ENCODE measurements around the gene STARD9. TPM values are rescaled to one million over a fixed set of nuclear protein-coding genes. Genes with fewer than 3 reads are reported as not detected.

Gene STARD9
- total RNA-seq, 1 donor from 2014 or later, result 10.0 TPM

- H3K4me1 Mint-ChIP-seq, result peaks cover 15% of the 10 kb centered on the region
- H3K27me3 Mint-ChIP-seq (ENCODE audit: low read depth), result no peaks in the 10 kb centered on the region
- H3K27ac Mint-ChIP-seq, result no peak overlapping the region
- TF ChIP-seq CTCF (IDR thresholded peaks at IDR 0.05; ENCODE audit: unreplicated experiment), result no peak
- no peak overlapping the region for H3K4me3 Mint-ChIP-seq
- no peaks in the 10 kb centered on the region for H3K9me3 Mint-ChIP-seq
- DNase-seq (ENCODE audit: low spot score in 2 of 2, unreplicated experiment in 2 of 2), result no peak
- H3K36me3 Mint-ChIP-seq, result peaks cover 31% of the 10 kb centered on the region
Observed at GRCh38 chr15:42734076-42734672, 158.8 kb downstream of the STARD9 start.

- H3K9me3 Mint-ChIP-seq, result no peaks in the 10 kb centered on the region
- peaks cover 22% of the 10 kb centered on the region for H3K36me3 Mint-ChIP-seq
- H3K4me1 Mint-ChIP-seq, result peaks cover 15% of the 10 kb centered on the region
- H3K27me3 Mint-ChIP-seq (ENCODE audit: low read depth), result no peaks in the 10 kb centered on the region
- H3K27ac Mint-ChIP-seq, result peak overlapping the region; percentile 39
- no peak for TF ChIP-seq CTCF (IDR thresholded peaks at IDR 0.05; ENCODE audit: unreplicated experiment)
- peak overlapping the region; percentile 76 for H3K4me3 Mint-ChIP-seq
- DNase-seq (ENCODE audit: low spot score in 2 of 2, unreplicated experiment in 2 of 2), result no peak
Observed at GRCh38 chr15:42735382-42736165, 160.2 kb downstream of the STARD9 start.

GRCh38 chr15:42736178-42736792, 160.9 kb downstream of the STARD9 start:
- H3K27ac Mint-ChIP-seq, result peak overlapping the region; percentile 39

GRCh38 chr15:42736793-42737528, 161.6 kb downstream of the STARD9 start, which contains the start of gene CDAN1:
CDAN1 (minus strand) TSS chr15:42737128; CDS start chr15:42737102, 26 bp downstream.
- Mint-ChIP-seq H3K9me3 (no peaks in the 10 kb centered on the region), H3K36me3 (peaks cover 15% of the 10 kb centered on the region), H3K27ac (peak within 1 kb of the TSS; percentile 89), H3K27me3 (ENCODE audit: low read depth) (no peaks in the 10 kb centered on the region), H3K4me3 (peak within 1 kb of the TSS; percentile 76), H3K4me1 (peaks cover 23% of the 10 kb centered on the region)
- peak; percentile 86 to 92 for DNase-seq (ENCODE audit: low spot score in 2 of 2, unreplicated experiment in 2 of 2)
- TF ChIP-seq CTCF (IDR thresholded peaks at IDR 0.05; ENCODE audit: unreplicated experiment), result no peak

More at GRCh38 chr15:42736178-42736792, 160.9 kb downstream of the STARD9 start:
- peak in 1 of 2 experiments; percentile 58 for DNase-seq (ENCODE audit: low spot score in 2 of 2, unreplicated experiment in 2 of 2)
- H3K27me3 Mint-ChIP-seq (ENCODE audit: low read depth), result no peaks in the 10 kb centered on the region
- no peak for TF ChIP-seq CTCF (IDR thresholded peaks at IDR 0.05; ENCODE audit: unreplicated experiment)
- H3K9me3 Mint-ChIP-seq, result no peaks in the 10 kb centered on the region
- peaks cover 19% of the 10 kb centered on the region for H3K36me3 Mint-ChIP-seq
- peak overlapping the region; percentile 76 for H3K4me3 Mint-ChIP-seq
- H3K4me1 Mint-ChIP-seq, result peaks cover 17% of the 10 kb centered on the region

- DNase-seq (ENCODE audit: low spot score in 2 of 2, unreplicated experiment in 2 of 2), result no peak
- Mint-ChIP-seq H3K9me3 (no peaks in the 10 kb centered on the region), H3K27ac (peak overlapping the region; percentile 89), H3K27me3 (ENCODE audit: low read depth) (no peaks in the 10 kb centered on the region), H3K4me1 (peaks cover 30% of the 10 kb centered on the region), H3K4me3 (peak overlapping the region; percentile 72), H3K36me3 (peaks cover 10% of the 10 kb centered on the region)
- TF ChIP-seq CTCF (IDR thresholded peaks at IDR 0.05; ENCODE audit: unreplicated experiment), result no peak
Observed at GRCh38 chr15:42737529-42738328, 162.3 kb downstream of the STARD9 start.
